ENCODE results near the gene LMO1. TPM values are rescaled to one million over a fixed set of nuclear protein-coding genes. Genes with fewer than 3 reads are reported as not detected.

LMO1 gene
- total and polyA plus RNA-seq, 12 donors = 0.22 to 2.5 (median 1.2) TPM; not detected in 6

DNA sequence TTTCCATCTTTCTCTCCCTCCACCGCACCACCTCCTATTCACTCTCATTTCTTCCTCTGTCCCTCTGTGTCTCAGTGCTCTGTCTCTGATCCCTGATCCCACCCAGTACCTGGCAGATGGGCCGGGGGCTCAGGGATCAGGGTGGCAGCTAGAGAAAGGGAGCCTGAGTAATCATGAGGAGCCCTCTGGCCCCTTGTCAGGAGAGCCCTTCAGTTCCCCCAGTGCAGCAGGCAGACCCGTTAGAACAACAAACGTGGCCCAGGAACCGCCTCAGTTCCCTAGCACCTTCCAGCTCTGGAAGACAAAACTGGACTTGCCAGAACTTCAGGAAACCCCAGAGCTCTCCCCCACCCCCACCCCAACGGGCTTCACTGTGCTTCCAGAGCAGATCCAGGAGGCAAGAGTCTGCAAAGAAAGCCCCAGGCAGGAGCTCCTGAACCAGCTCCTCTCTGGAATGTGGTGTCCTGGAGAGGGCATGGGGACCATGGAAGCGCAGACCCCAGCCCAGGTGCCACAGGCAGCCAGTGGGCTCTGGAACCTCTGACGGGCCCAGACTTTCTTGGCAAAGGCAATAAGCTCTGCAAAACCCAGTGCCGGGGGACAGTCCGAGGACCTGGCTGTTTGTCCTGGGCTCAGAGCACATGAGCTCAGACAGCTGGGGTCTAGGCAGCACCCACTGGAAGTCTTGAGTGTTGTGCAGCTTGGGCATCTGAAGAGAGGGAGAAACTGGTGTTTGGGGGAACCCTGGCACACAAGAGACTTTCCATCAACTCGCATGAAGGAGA lies 43.2 kb downstream of the LMO1 start:
- H3K9me3 ChIP-seq (replicated peaks in 1 of 3) = no peaks in the 10 kb centered on the region
- TF ChIP-seq, protein P1, sequence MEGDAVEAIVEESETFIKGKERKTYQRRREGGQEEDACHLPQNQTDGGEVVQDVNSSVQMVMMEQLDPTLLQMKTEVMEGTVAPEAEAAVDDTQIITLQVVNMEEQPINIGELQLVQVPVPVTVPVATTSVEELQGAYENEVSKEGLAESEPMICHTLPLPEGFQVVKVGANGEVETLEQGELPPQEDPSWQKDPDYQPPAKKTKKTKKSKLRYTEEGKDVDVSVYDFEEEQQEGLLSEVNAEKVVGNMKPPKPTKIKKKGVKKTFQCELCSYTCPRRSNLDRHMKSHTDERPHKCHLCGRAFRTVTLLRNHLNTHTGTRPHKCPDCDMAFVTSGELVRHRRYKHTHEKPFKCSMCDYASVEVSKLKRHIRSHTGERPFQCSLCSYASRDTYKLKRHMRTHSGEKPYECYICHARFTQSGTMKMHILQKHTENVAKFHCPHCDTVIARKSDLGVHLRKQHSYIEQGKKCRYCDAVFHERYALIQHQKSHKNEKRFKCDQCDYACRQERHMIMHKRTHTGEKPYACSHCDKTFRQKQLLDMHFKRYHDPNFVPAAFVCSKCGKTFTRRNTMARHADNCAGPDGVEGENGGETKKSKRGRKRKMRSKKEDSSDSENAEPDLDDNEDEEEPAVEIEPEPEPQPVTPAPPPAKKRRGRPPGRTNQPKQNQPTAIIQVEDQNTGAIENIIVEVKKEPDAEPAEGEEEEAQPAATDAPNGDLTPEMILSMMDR (IDR thresholded peaks at IDR 0.05) = no peak
- no peak for TF ChIP-seq POLR2A (IDR thresholded peaks at IDR 0.05)
- no peaks in the 10 kb centered on the region for H3K27me3 ChIP-seq
- 73 to 84% (median 81%) methylated on average over 8 to 11 of the region's 11 CpGs for WGBS, 4 donors
- DNase-seq = no peak
- H3K4me3 ChIP-seq = no peak overlapping the region
- intact Hi-C loops (cut with DNase I) = loop anchor here in 1 of 2 donors (5.0 to 10.0 kb wide), 2 partner anchors 104 to 347 kb away; no protein-coding TSS in a partner anchor
- no peaks in the 10 kb centered on the region for H3K4me1 ChIP-seq (replicated peaks in 1 of 2)
- H3K36me3 ChIP-seq (replicated peaks in 1 of 2) = no peaks in the 10 kb centered on the region
- no peak overlapping the region for H3K27ac ChIP-seq

DNA sequence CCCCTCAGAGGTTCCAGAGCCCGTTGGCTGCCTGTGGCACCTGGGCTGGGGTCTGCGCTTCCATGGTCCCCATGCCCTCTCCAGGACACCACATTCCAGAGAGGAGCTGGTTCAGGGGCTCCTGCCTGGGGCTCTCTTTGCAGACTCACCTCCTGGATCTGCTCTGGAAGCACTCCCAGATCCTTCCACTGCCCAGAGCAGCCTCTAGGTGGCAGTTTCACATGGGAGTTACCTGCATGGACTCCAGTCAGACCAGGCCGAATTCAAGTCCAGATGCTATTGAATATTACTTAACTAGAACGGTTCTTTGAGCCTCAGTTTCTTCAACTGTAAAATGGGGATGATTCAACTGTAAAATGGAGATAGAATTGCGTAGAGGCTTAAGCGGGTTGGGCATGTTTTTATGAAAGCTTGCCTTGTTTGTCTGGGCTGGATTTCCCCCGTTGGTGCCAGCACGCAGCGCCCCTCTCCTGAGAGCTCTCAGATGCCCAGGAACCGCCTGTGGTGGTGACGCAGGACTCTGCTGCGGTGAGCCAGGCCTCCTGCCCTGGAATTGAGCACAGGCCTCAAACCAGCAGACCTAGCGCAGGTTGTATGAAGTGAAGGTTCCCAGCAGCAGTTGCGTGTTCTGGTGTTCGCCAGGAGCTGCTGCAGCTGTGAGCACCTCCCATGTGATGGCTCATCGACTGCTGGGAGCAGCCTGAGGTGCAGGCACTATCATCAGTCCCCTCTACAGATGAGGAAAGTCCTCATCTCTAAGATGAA lies 44.2 kb downstream of the LMO1 start:
- H3K4me3 ChIP-seq = no peak overlapping the region
- no peak overlapping the region for H3K27ac ChIP-seq
- no peaks in the 10 kb centered on the region for H3K4me1 ChIP-seq (replicated peaks in 1 of 2)
- WGBS, 4 donors = 70 to 82% (median 78%) methylated on average over 11 to 16 of the region's 16 CpGs
- H3K9me3 ChIP-seq (replicated peaks in 1 of 3) = no peaks in the 10 kb centered on the region
- peak; percentile 55 to 79 (median 69) for DNase-seq
- no peaks in the 10 kb centered on the region for H3K27me3 ChIP-seq
- TF ChIP-seq, protein P1 (IDR thresholded peaks at IDR 0.05) = peak; percentile 42 to 69 (median 52)
- no peak for TF ChIP-seq POLR2A (IDR thresholded peaks at IDR 0.05)
- intact Hi-C loops (cut with DNase I) = loop anchor here in 1 of 2 donors (5.0 to 10.0 kb wide), 2 partner anchors 105 to 348 kb away; no protein-coding TSS in a partner anchor
- no peaks in the 10 kb centered on the region for H3K36me3 ChIP-seq (replicated peaks in 1 of 2)

DNA sequence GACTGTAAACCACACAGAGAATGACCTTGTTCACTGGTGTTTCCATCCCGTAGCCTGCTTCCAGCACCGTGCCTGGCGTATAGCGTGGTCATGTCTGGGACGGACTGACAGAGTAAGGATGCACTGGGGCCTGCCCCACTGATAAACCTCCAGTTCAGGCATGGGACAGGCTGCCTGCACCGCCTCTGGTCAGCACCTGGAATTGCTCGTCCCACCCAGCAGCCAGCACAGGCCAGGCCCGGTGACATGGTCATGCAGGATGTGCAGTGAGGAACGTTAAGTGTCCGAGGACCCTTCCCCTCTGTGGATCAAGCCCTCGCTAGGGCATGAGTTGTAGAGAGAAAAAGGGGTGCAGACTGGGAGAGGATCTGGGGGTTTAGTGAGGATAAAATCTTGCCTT lies 44.8 kb downstream of the LMO1 start:
- DNase-seq = no peak
- H3K4me3 ChIP-seq = no peak overlapping the region
- H3K9me3 ChIP-seq (replicated peaks in 1 of 3) = no peaks in the 10 kb centered on the region
- no peak overlapping the region for H3K27ac ChIP-seq
- WGBS, 4 donors = 71 to 82% (median 75%) methylated on average over 11 of the region's 11 CpGs
- no peaks in the 10 kb centered on the region for H3K36me3 ChIP-seq (replicated peaks in 1 of 2)
- no peak for TF ChIP-seq POLR2A (IDR thresholded peaks at IDR 0.05)
- TF ChIP-seq, protein P1 (IDR thresholded peaks at IDR 0.05) = no peak
- H3K4me1 ChIP-seq (replicated peaks in 1 of 2) = no peaks in the 10 kb centered on the region
- intact Hi-C loops (cut with DNase I) = no loop called here
- H3K27me3 ChIP-seq = no peaks in the 10 kb centered on the region

DNA sequence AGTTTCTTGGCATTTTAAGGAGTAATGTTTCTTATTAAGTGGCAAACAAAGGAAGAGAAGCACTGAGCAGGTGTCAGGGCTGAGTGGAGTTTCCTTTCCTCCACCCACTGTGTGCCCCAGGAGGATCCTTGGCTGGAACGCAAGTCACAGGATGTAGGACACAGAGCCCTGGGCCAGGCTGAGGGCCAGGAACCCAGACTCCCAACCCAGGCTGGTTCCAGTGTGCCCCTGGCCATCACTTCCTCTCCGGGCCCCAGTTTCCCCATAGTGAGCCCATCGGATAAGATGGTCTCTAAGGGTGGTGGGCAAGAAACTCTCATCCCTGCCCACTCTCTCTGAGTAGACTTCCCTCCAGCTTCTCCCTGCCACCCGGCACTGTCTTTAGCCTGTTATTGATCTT lies 45.3 kb downstream of the LMO1 start:
- H3K27ac ChIP-seq = no peak overlapping the region
- TF ChIP-seq POLR2A (IDR thresholded peaks at IDR 0.05) = no peak
- TF ChIP-seq, protein P1 (IDR thresholded peaks at IDR 0.05) = no peak
- 76 to 86% (median 82%) methylated on average over 3 to 4 of the region's 4 CpGs for WGBS, 4 donors
- H3K27me3 ChIP-seq = no peaks in the 10 kb centered on the region
- H3K36me3 ChIP-seq (replicated peaks in 1 of 2) = no peaks in the 10 kb centered on the region
- no peaks in the 10 kb centered on the region for H3K4me1 ChIP-seq (replicated peaks in 1 of 2)
- no peak for DNase-seq
- no peak overlapping the region for H3K4me3 ChIP-seq
- no peaks in the 10 kb centered on the region for H3K9me3 ChIP-seq (replicated peaks in 1 of 3)
- intact Hi-C loops (cut with DNase I) = no loop called here
